GM19463 (cell line): ENCODE measurements around the gene GRB2.
"Not testable (repeated sequence)": the region's sequence is repeated elsewhere in the genome, so short reads cannot be mapped to it uniquely, and the experiment has no call there.

Experiments used
- ATAC-seq: cut with Tn5 transposase; IDR thresholded peaks from one replicate; pipeline ENCODE4 v1.9.1; 2021; ENCODE audit warnings: mild to moderate bottlenecking, moderate library complexity; ENCODE audit not compliant: unreplicated experiment

GRB2 gene

GRCh38 chr17:75356260-75356937 is 49.1 kb downstream of the GRB2 start:
- ATAC-seq, result no peak

GRCh38 chr17:75353176-75353575 is 52.3 kb downstream of the GRB2 start:
- ATAC-seq, result no peak

DNA sequence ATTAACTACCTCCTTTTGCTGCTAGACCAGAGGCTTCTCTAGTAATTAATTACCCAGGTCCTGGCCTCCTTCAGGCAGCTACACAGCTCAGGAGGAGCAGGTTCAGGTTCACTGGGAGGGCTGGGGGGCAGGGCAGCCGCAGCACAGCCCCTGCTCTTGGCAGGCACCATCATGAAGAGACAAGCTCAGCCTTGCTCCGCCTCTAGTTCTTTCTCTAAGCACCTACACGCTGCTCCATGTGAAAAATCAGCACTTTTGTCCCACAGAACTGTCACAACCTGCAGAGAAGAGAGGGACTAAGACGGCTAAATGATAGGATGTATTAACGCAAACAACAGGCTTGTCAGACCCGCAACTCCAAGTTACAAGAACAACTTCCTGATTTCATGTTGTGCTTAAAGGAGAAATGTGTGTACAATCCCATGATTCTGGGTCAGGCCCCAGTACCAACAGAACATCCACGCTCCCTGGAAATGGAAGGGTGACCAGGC is 53.4 kb downstream of the GRB2 start:
- peak; percentile 56 for ATAC-seq

DNA sequence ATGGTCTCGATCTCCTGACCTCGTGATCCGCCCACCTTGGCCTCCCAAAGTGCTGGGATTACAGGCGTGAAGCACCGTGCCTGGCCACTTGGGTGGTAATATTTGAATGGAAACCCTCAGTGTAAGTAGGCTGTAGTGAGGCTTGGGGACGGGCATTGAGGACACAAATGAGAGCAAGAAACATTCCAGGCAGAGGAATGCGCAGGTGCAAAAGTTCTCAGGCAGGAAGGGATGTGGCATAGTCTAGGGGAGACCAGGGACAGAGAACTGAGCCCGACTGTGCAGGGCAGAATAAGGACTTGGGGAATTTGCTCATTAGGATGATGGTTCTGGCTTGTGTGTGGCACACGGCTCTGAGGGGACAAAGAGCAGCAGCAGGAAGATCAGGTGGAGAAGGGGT is 54.8 kb downstream of the GRB2 start:
- ATAC-seq, result no peak

DNA sequence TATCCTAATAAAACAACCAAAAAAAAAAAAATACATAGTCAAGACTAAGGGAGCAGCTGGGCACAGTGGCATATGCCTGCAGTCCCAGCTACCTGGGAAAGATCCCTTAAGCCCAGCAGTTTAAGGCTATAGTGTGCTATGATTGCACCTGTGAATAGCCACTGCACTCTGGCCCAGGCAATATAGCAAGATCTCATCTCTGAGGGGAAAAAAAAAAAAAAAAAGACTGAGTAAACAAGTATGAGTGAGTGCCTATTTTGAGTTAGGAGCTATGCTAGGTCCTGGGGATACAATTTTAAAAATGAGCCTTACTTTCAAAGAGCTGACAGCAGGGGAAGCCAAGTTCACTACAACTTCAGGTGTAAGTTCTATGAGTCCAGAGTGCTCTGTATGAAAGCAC is 55.4 kb downstream of the GRB2 start:
- no peak for ATAC-seq

DNA sequence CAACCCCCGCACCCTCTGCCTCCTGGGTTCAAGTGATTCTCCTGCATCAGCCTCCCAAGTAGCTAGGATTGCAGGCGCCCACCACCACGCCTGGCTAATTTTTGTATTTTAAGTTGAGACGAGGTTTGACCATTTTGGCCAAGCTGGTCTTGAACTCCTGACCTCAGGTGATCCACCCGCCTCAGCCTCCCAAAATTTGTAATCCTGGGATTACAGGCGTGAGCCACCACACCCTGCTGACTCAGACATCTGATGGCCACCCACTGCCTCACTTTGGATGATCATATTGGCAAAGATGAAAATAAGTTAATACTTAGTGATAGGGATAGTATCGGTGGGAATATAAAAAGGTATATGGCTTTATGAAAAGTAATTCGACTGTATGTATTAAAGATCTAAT is 55.9 kb downstream of the GRB2 start:
- no peak for ATAC-seq

- ATAC-seq, result no peak
These were observed 57.0 kb downstream of the GRB2 start for GRCh38 chr17:75348386-75349012.

GRCh38 chr17:75346906-75347305 is 58.6 kb downstream of the GRB2 start:
- ATAC-seq, result peak; percentile 38

DNA sequence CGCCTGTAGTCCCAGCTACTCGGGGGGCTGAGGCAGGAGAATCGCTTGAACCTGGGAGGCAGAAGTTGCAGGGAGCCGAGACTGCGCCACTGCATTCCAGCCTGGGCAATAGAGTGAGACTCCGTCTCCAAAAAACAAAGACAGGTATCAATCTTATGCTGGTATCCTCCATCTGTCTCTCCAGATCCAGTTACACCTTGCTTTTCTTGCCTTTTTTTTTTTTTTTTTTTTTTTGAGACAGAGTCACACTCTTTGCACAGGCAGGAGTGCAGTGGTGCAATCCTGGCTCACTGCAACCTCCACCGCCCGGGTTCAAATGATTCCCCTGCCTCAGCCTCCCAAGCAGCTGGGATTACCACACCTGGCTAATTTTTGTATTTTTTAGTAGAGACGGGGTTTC is 59.1 kb downstream of the GRB2 start:
- ATAC-seq, result not testable (repeated sequence)

GRCh38 chr17:75345514-75346167 is 59.8 kb downstream of the GRB2 start:
- peak; percentile 51 for ATAC-seq

DNA sequence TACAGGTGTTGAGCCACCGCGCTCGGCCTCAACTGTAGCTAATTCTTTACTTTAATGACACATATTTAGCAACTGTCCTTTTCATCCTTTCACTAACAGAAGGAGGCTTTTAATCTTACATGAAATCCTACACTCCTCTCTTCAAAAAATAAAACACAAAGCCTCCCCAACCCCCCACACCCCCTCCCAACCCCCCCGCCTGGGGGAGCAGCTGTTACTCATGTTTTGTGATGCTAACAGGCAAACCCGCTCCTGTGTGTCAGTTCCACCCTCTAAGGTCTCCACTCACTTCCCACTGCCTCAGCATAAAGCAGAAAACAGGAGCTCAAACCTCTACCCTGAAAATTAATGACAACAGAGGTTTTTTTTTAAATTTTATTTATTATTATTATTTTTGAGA is 60.8 kb downstream of the GRB2 start:
- no peak for ATAC-seq

DNA sequence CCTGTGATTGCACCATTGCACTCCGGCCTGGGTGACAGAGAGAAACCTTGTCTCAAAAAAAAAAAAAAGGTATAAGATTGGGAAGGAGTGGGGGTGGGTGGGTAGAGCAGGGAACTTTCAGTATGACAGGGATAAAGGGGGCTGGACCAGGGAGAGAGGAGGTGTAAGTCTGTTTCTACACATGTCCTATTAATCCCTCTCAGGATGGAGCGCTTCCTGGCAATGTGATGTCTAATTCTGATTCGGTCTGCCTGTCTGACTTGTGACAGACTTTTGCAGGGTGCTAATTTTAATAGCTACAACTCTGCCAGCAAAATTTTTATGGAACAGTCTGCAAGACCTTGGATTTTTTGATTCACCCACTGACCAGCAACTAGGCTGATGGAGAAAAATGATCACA is 62.5 kb downstream of the GRB2 start:
- ATAC-seq, result no peak

DNA sequence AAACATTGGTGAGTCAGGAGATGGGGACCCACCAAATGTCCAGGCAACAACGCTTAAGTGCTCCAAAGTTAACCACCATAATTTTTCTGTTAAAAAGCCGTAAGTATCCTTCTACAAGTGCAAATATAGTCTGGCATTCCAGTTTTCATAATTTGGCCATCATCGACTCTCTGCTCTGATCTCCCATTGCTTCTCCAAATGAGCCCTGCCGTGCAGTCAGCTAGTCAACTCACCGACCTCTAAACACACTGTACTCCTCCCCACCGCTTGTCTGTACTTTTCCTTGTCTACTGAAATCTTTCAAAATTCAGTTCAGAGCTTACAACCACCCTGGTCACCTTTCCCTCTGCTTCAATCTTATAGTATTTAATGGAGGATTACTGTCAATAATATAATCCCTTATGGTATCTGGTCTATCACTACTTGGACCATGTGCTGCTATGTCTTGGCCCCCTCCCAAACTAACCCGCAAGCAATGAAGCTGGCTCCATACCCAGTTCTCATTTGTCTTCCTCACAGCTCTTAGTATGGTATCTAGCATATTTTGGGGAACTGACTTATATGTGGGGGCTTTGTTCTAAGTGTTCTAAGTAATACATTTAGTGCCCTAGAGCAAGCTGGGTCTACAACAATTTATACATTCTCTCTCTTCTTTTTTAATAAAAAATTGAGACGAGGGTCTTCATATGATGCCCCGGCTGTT is 63.5 kb downstream of the GRB2 start:
- ATAC-seq, result no peak

DNA sequence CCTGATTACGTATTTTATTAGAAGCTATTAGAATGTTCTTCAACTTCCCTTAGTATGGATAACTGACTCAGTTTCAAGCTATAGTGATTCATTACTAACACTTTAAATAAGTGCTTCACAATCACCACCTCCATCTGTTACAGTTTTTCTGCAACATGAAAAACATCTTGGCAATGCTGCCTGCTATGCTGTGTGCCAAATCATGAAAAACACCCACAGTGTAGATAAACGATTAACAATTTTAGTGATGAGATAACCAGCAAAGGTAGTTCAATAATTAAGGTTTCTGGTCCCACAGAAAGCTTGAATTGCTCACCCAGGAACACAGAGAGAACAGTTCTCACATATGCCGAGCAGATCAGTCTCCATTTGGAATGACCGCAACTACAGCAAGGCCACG is 64.8 kb downstream of the GRB2 start:
- ATAC-seq, result no peak

DNA sequence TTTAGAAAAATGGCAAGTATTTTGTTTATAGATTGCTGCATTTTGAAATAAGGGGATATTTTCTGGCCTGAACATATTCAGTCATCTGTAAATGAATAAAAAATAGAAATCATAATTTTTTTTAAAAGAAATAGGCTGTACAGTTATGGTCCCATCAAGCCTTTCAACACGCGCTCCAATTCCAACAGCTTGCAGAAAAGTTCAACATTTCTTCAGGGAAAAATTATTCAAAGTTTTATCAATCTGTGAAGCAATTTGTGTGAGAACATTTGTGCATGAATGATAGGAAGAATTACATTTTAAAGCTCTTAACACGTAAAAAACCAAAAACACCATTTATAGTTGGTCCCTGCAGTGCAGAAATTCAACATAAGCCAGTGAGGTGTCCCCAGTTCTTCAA is 65.5 kb downstream of the GRB2 start:
- no peak for ATAC-seq

DNA sequence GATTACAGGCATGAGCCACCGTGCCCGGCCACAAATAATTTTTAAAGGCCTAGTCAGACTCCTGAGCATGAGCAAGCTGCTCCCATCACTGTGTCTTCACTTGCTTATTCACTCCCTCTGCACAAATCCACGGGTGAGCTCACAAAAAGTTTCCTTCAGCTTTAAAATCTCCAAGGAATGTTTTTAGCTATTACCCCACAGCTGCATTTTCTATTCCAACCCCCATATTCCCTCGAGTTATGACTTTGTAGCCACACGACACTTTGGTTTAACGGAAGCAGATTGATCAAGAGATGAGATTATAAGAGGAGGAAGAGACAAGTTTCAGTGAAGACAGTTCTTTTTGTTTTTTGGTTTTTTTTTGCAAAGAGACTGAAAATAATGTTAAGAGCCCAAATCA is 67.1 kb downstream of the GRB2 start:
- ATAC-seq, result no peak

- no peak for ATAC-seq
These were observed 70.2 kb downstream of the GRB2 start for GRCh38 chr17:75335315-75335714.

GRCh38 chr17:75334723-75335122 is 70.8 kb downstream of the GRB2 start:
- ATAC-seq, result no peak

DNA sequence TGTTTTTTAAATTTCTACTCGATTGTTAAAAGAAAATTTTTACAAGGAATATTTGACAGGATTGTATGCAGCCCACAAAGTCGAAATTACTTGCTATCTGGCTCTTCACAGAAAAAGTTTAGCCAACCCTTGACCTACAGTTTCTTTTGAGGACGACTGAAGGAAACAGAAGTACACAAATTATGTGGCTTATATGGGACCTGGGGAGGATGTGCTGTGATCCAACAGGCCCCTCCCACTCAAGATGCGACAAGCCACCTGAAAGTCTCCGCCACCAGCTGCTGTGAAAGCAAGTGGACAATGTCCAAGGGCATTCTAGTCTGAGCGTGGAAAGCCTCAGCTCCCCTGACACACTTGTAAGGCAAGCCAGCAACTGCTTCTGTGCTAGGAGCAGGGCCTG is 73.8 kb downstream of the GRB2 start:
- no peak for ATAC-seq

DNA sequence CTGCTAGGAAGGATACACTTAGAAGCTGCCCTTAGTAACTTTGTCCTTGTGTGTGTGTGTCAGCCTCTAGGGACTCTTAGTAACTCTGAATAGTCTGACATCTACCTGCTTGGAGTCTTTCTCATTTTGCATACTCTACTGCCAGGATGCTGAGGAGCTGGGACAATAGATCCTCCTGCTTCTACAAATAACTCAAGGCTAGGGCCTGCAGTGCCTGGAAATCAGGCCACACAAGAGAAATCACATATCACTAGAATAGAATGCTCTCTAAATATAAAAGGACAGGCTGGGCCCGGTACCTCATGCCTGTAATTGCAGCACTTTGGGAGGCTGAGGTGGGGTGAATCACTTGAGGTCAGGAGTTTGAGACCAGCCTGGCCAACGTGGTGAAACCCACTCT is 77.7 kb downstream of the GRB2 start:
- no peak for ATAC-seq

DNA sequence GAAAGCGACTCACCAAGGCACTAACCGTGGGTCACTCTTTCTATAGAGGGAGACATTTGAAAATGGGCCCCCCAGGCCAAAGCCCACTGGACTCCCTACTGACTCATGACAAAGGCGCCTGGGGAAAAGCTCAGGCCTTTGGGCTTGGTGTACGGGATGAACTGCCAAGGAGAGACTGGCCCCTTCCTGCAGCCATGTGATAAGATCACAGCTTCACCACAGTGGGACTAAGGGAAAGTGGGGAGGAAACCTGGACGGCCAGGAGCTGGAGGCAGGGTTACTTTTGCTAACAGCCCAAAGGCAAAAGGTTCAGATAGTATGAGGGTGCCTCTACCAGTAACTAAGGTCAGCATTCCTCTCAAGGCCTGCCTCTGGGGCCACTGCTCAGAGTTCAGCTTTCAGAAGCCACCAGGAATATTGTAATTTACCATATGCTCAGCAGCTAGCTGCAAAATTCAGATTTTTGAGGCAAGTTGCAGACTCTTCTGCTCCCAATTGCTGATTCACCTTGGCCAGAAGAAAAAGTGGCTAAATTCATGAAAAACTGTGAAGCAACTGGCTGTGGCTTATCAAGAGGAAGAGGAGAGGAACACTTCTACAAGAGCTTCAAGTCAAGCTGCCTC is 79.1 kb downstream of the GRB2 start:
- ATAC-seq, result no peak
